ENCODE measurements around the gene COPA. TPM values are rescaled to one million over a fixed set of nuclear protein-coding genes. Genes with fewer than 3 reads are reported as not detected.

COPA gene
- polyA plus RNA-seq, 3 donors, result 76.7 to 199 (median 195) TPM

- H3K4me3 ChIP-seq (replicated peaks in 1 of 3; ENCODE audit: low read depth in 2 of 3, low read length in 3 of 3), result no peak overlapping the region
- no peak overlapping the region for H3K27ac ChIP-seq (ENCODE audit: low read depth in 1 of 2, low read length in 2 of 2)
- no peaks in the 10 kb centered on the region for H3K27me3 ChIP-seq (ENCODE audit: control insufficient read depth in 2 of 2, insufficient read depth in 2 of 2, low read length in 2 of 2)
- H4K20me1 ChIP-seq (ENCODE audit: insufficient read depth, low read length), result peaks cover 83% of the 10 kb centered on the region
- H3K9me3 ChIP-seq (replicated peaks in 1 of 2; ENCODE audit: control insufficient read depth in 1 of 2, insufficient read depth in 1 of 2, low read length in 2 of 2), result no peaks in the 10 kb centered on the region
- H3K36me3 Mint-ChIP-seq, result peaks cover 72 to 86% of the 10 kb centered on the region in 2 donors
- peaks cover 0 to 2% (median 0%) of the 10 kb centered on the region in 3 donors for H3K27me3 Mint-ChIP-seq (ENCODE audit: low read depth in 3 of 3)
- H3K4me1 Mint-ChIP-seq, result peaks cover 2% of the 10 kb centered on the region
- no peak overlapping the region for H3K4me2 ChIP-seq (replicated peaks; ENCODE audit: extremely low read depth, low read length, poor library complexity, severe bottlenecking)
- intact Hi-C loops (cut with micrococcal nuclease), result no loop called here
- peaks cover 90 to 98% of the 10 kb centered on the region in 2 donors for H3K36me3 ChIP-seq (replicated peaks in 1 of 2; ENCODE audit: control insufficient read depth in 1 of 2, insufficient read depth in 2 of 2, low read length in 2 of 2)
- H2AFZ ChIP-seq (ENCODE audit: insufficient read depth, low read depth, low read length, poor library complexity, severe bottlenecking), result no peak overlapping the region
- H3K4me3 Mint-ChIP-seq, result no peak overlapping the region
- peaks cover 53% of the 10 kb centered on the region for H3K79me2 ChIP-seq (ENCODE audit: insufficient read depth, low read length)
- TF ChIP-seq CTCF (IDR thresholded peaks at IDR 0.05), result no peak
- no peak overlapping the region for H3K9ac ChIP-seq (ENCODE audit: insufficient read depth, low read length, poor library complexity, severe bottlenecking)
- H3K27ac Mint-ChIP-seq, result no peak overlapping the region
- peaks cover 0 to 2% of the 10 kb centered on the region in 2 donors for H3K4me1 ChIP-seq (ENCODE audit: control insufficient read depth in 1 of 2, insufficient read depth in 2 of 2, low read length in 2 of 2)
- H3K9me3 Mint-ChIP-seq, result no peaks in the 10 kb centered on the region
- DNase-seq, result no peak
Measured at GRCh38 chr1:160332516-160332915, 10.5 kb downstream of the COPA start.

- no peak for DNase-seq
- peaks cover 81 to 91% of the 10 kb centered on the region in 2 donors for H3K36me3 Mint-ChIP-seq
- peaks cover 89% of the 10 kb centered on the region for H4K20me1 ChIP-seq (ENCODE audit: insufficient read depth, low read length)
Measured at GRCh38 chr1:160330119-160330518, 12.9 kb downstream of the COPA start.

More at GRCh38 chr1:160330119-160330518, 12.9 kb downstream of the COPA start:
- Histone ChIP-seq H3K27me3 (ENCODE audit: control insufficient read depth in 2 of 2, insufficient read depth in 2 of 2, low read length in 2 of 2) (no peaks in the 10 kb centered on the region), H3K4me2 (replicated peaks; ENCODE audit: extremely low read depth, low read length, poor library complexity, severe bottlenecking) (no peak overlapping the region), H3K27ac (ENCODE audit: low read depth in 1 of 2, low read length in 2 of 2) (peak overlapping the region in 1 of 2 donors; percentile 1), H2AFZ (ENCODE audit: insufficient read depth, low read depth, low read length, poor library complexity, severe bottlenecking) (no peak overlapping the region), H3K79me2 (ENCODE audit: insufficient read depth, low read length) (peaks cover 29% of the 10 kb centered on the region), H3K36me3 (replicated peaks in 1 of 2; ENCODE audit: control insufficient read depth in 1 of 2, insufficient read depth in 2 of 2, low read length in 2 of 2) (peaks cover 99 to 100% of the 10 kb centered on the region in 2 donors), H3K9me3 (replicated peaks in 1 of 2; ENCODE audit: control insufficient read depth in 1 of 2, insufficient read depth in 1 of 2, low read length in 2 of 2) (no peaks in the 10 kb centered on the region), H3K4me1 (ENCODE audit: control insufficient read depth in 1 of 2, insufficient read depth in 2 of 2, low read length in 2 of 2) (no peaks in the 10 kb centered on the region), H3K4me3 (replicated peaks in 1 of 3; ENCODE audit: low read depth in 2 of 3, low read length in 3 of 3) (no peak overlapping the region), H3K9ac (ENCODE audit: insufficient read depth, low read length, poor library complexity, severe bottlenecking) (no peak overlapping the region)
- TF ChIP-seq CTCF (IDR thresholded peaks at IDR 0.05), result no peak
- no peak overlapping the region for H3K4me3 Mint-ChIP-seq
- no peaks in the 10 kb centered on the region for H3K27me3 Mint-ChIP-seq (ENCODE audit: low read depth in 3 of 3)
- intact Hi-C loops (cut with micrococcal nuclease), result no loop called here
- H3K4me1 Mint-ChIP-seq, result peaks cover 2% of the 10 kb centered on the region
- no peaks in the 10 kb centered on the region for H3K9me3 Mint-ChIP-seq
- peak overlapping the region in 2 of 7 donors; percentile 1 to 88 for H3K27ac Mint-ChIP-seq
